Esophagus muscularis mucosa (tissue), 4 donors: ENCODE data around the gene FAM193B. TPM values are rescaled to one million over a fixed set of nuclear protein-coding genes. Genes with fewer than 3 reads are reported as not detected.

ENCODE experiments used
- DNase-seq: peaks from one replicate; pipeline ENCODE4 v3.0.0-alpha.2; 2017; ENCODE audit errors: extremely low spot score
- H3K27ac ChIP-seq, 4 donors: fragments of 200-600 bp; sonication (generic); replicated peaks in 1 of 4; 1 replicate in 3 of 4; 2 replicates in 1 of 4; pipeline ENCODE4 v1.5.1; 2016 to 2019; ENCODE audit warnings: mild to moderate bottlenecking in 1 of 4
- H3K27me3 ChIP-seq, 4 donors: fragments of 200-600 bp; sonication (generic); one replicate each; pipeline versions ENCODE4 v1.5.1 to v1.6.0; 2016 to 2019
- H3K36me3 ChIP-seq, 4 donors: fragments of 200-600 bp; sonication (generic); one replicate each; pipeline ENCODE4 v1.5.1; 2016 to 2019
- H3K4me1 ChIP-seq, 4 donors: fragments of 200-600 bp; sonication (generic); one replicate each; pipeline ENCODE4 v1.5.1; 2016 to 2019
- H3K4me3 ChIP-seq, 4 donors: fragments of 200-600 bp; sonication (generic); 1 replicate in 2 of 4; 2 replicates in 2 of 4; pipeline ENCODE4 v1.5.1; 2016 to 2019; ENCODE audit warnings: mild to moderate bottlenecking in 4 of 4, moderate library complexity in 1 of 4
- H3K9me3 ChIP-seq, 4 donors: fragments of 200-600 bp; sonication (generic); 1 replicate in 3 of 4; 2 replicates in 1 of 4; pipeline ENCODE4 v1.5.1; 2016 to 2019
- CTCF ChIP-seq, 3 experiments: fragments of 200-600 bp in 2 of 3; fragments of 450-650 bp in 1 of 3; sonication (generic) in 2 of 3; IDR thresholded peaks; one replicate each; pipeline ENCODE4 v1.5.1; 2017 to 2019; ENCODE audit warnings: antibody characterized with exemption in 3 of 3, mild to moderate bottlenecking in 2 of 3, moderate library complexity in 1 of 3
- EP300 ChIP-seq: sonication (generic); formaldehyde crosslinking; IDR thresholded peaks from one replicate; pipeline ENCODE4 v1.6.1; 2017; ENCODE audit warnings: antibody characterized with exemption
- POLR2A ChIP-seq: fragments of 450-650 bp; IDR thresholded peaks from one replicate; pipeline ENCODE4 v1.6.1; 2017; ENCODE audit warnings: antibody characterized with exemption, moderate library complexity, mild to moderate bottlenecking, low read depth
- POLR2AphosphoS5 ChIP-seq, 2 donors: sonication (generic); formaldehyde crosslinking; IDR thresholded peaks; one replicate each; pipeline ENCODE4 v1.6.1; 2017; ENCODE audit warnings: antibody characterized with exemption in 2 of 2
- WGBS: methylation state at CpG from one replicate; pipeline ENCODE4 v1.1.5; 2018; 5-methylcytosine and 5-hydroxymethylcytosine counted together
- intact Hi-C: fragments of 100-400 bp; cut with DNase I; formaldehyde crosslinking; loops from one replicate; pipeline ENCODE4 v1.15.1; 2023
- total RNA-seq, 4 donors: library from RNA; depleted of rRNA; stranded (reverse); fragments of >200 nt; gene quantifications; one replicate each; pipeline versions ENCODE4 v1.1.0 to v1.2.1, GENCODE V29; 2016

FAM193B gene
- total RNA-seq, 4 donors from 2014 or later, result 24.4 to 65.6 (median 50.7) TPM

- peak overlapping the region; percentile 96 to 99 (median 98) for H3K27ac ChIP-seq
- no peaks in the 10 kb centered on the region for H3K27me3 ChIP-seq
- TF ChIP-seq POLR2AphosphoS5 (IDR thresholded peaks at IDR 0.05) (peak in 1 of 2 donors; percentile 86), CTCF (IDR thresholded peaks at IDR 0.05) (no peak), EP300 (no peak), POLR2A (peak; percentile 19)
- 42% methylated on average over 9 of the region's 14 CpGs for WGBS
- peak overlapping the region; percentile 78 to 96 (median 88) for H3K4me3 ChIP-seq
- DNase-seq, result no peak
- H3K4me1 ChIP-seq, result peaks cover 64 to 83% (median 78%) of the 10 kb centered on the region in 4 donors
- H3K9me3 ChIP-seq, result no peaks in the 10 kb centered on the region
- intact Hi-C loops, result no loop called here
- peaks cover 8 to 42% (median 30%) of the 10 kb centered on the region in 4 donors for H3K36me3 ChIP-seq
Measured at GRCh38 chr5:177495243-177496060, 58.9 kb downstream of the FAM193B start.

- Histone ChIP-seq H3K9me3 (no peaks in the 10 kb centered on the region), H3K36me3 (peaks cover 12 to 51% (median 39%) of the 10 kb centered on the region in 4 donors), H3K4me3 (peak overlapping the region; percentile 78 to 96 (median 88)), H3K27ac (peak overlapping the region; percentile 96 to 99 (median 98)), H3K4me1 (peaks cover 64 to 86% (median 85%) of the 10 kb centered on the region in 4 donors), H3K27me3 (no peaks in the 10 kb centered on the region)
- 29% methylated on average over 10 of the region's 11 CpGs for WGBS
- DNase-seq, result no peak
- intact Hi-C loops, result no loop called here
- no peak for TF ChIP-seq EP300
- peak in 2 of 3 experiments; percentile 28 to 35 for TF ChIP-seq CTCF (IDR thresholded peaks at IDR 0.05)
- peak in 1 of 2 donors; percentile 68 for TF ChIP-seq POLR2AphosphoS5 (IDR thresholded peaks at IDR 0.05)
- no peak for TF ChIP-seq POLR2A
Measured at GRCh38 chr5:177494346-177495195, 59.8 kb downstream of the FAM193B start.

- Histone ChIP-seq H3K36me3 (peaks cover 19 to 58% (median 46%) of the 10 kb centered on the region in 4 donors), H3K9me3 (no peaks in the 10 kb centered on the region), H3K27me3 (no peaks in the 10 kb centered on the region), H3K27ac (peak overlapping the region; percentile 96 to 99 (median 98)), H3K4me1 (peaks cover 64 to 93% (median 92%) of the 10 kb centered on the region in 4 donors), H3K4me3 (peak overlapping the region; percentile 78 to 96 (median 88))
- intact Hi-C loops, result no loop called here
- WGBS, result 44% methylated on average over 5 of the region's 5 CpGs
- TF ChIP-seq POLR2AphosphoS5 (IDR thresholded peaks at IDR 0.05) (no peak), EP300 (no peak), POLR2A (no peak), CTCF (IDR thresholded peaks at IDR 0.05) (no peak)
- no peak for DNase-seq
Measured at GRCh38 chr5:177493795-177494345, 60.5 kb downstream of the FAM193B start.

- TF ChIP-seq POLR2A, result no peak
- no peak for TF ChIP-seq EP300
- peak in 1 of 2 donors; percentile 5 for TF ChIP-seq POLR2AphosphoS5 (IDR thresholded peaks at IDR 0.05)
- TF ChIP-seq CTCF (IDR thresholded peaks at IDR 0.05), result no peak
- WGBS, result 70% methylated on average over 7 of the region's 7 CpGs
- intact Hi-C loops, result no loop called here
- no peak for DNase-seq
- H3K4me1 ChIP-seq, result peaks cover 55 to 93% (median 91%) of the 10 kb centered on the region in 4 donors
- peaks cover 29 to 68% (median 56%) of the 10 kb centered on the region in 4 donors for H3K36me3 ChIP-seq
- H3K9me3 ChIP-seq, result no peaks in the 10 kb centered on the region
- H3K27me3 ChIP-seq, result no peaks in the 10 kb centered on the region
- H3K27ac ChIP-seq, result peak overlapping the region; percentile 96 to 99 (median 98)
- peak overlapping the region; percentile 27 to 83 (median 58) for H3K4me3 ChIP-seq
Measured at GRCh38 chr5:177492841-177493240, 61.5 kb downstream of the FAM193B start.
